Esophagus (tissue), 2 donors: Measurements from ENCODE around the gene ZBTB20. TPM values are rescaled to one million over a fixed set of nuclear protein-coding genes. Genes with fewer than 3 reads are reported as not detected.

Experiments used
- H3K27ac ChIP-seq, 2 donors: one replicate each; pipeline ENCODE4 v1.5.1; 2013; ENCODE audit warnings: low read depth in 2 of 2, mild to moderate bottlenecking in 2 of 2, inconsistent platforms in 1 of 2, low read length in 1 of 2, moderate library complexity in 1 of 2
- H3K27me3 ChIP-seq, 2 donors: one replicate each; pipeline ENCODE4 v1.6.1; 2013; ENCODE audit warnings: low read length in 2 of 2, control low read depth in 1 of 2, mild to moderate bottlenecking in 1 of 2; ENCODE audit not compliant: insufficient read depth in 2 of 2, control insufficient read depth in 1 of 2
- H3K36me3 ChIP-seq, 2 donors: one replicate each; pipeline ENCODE4 v1.6.1; 2013; ENCODE audit warnings: low read length in 1 of 2; ENCODE audit not compliant: control insufficient read depth in 2 of 2, insufficient read depth in 2 of 2
- H3K4me1 ChIP-seq, 2 donors: one replicate each; pipeline ENCODE4 v1.6.1; 2013; ENCODE audit warnings: low read length in 1 of 2; ENCODE audit not compliant: control insufficient read depth in 2 of 2, insufficient read depth in 2 of 2
- H3K4me3 ChIP-seq, 2 donors: one replicate each; pipeline ENCODE4 v1.5.1; 2013; ENCODE audit warnings: low read length in 2 of 2, mild to moderate bottlenecking in 2 of 2, low read depth in 1 of 2, moderate library complexity in 1 of 2
- H3K9me3 ChIP-seq, 2 donors: one replicate each; pipeline ENCODE4 v1.6.1; 2013; ENCODE audit warnings: mild to moderate bottlenecking in 2 of 2, low read depth in 1 of 2, low read length in 1 of 2, moderate library complexity in 1 of 2; ENCODE audit not compliant: control insufficient read depth in 2 of 2, insufficient read depth in 1 of 2
- WGBS, 2 donors: extraction: QIAGEN DNeasy Blood & Tissue Kit; methylation state at CpG; one replicate each; pipeline ENCODE4 v1.1.7; 2013; 5-methylcytosine and 5-hydroxymethylcytosine counted together
- polyA plus RNA-seq, 2 donors: library from polyadenylated mRNA; stranded (reverse); fragments of 200-250 nt; gene quantifications; one replicate each; pipeline ENCODE4 v1.2.3, GENCODE V29; 2013
- donor health status: healthy with polysubstance abuse.
- donor health status: Bipolar disorder and iron deficiency.

The ZBTB20 gene
- polyA plus RNA-seq, 2 donors = 0.16 to 1.3 TPM

DNA sequence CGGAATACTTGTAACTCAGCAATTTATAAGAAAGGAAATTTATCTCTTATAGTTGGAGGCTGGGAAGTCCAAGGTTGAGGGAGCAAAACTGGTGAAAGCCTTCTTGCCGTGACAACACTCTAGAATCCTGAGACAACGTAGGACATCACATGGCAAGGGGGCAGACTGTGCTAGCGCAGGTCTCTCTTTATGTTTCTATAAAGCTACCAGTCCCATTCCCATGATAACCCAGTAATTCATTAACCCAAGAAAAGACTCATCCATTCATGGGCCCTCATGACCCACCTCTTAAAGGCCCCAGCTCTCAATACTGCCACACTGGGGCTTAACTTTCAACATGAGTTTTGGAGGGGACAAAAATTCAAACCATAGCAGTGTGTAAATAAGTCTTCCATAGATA is 260.2 kb downstream of the ZBTB20 start:
- Histone ChIP-seq H3K9me3 (no peaks in the 10 kb centered on the region), H3K27me3 (no peaks in the 10 kb centered on the region), H3K36me3 (no peaks in the 10 kb centered on the region), H3K4me3 (no peak overlapping the region), H3K27ac (no peak overlapping the region), H3K4me1 (no peaks in the 10 kb centered on the region)
- 96% methylated on average over 4 of the region's 4 CpGs for WGBS, 2 donors

DNA sequence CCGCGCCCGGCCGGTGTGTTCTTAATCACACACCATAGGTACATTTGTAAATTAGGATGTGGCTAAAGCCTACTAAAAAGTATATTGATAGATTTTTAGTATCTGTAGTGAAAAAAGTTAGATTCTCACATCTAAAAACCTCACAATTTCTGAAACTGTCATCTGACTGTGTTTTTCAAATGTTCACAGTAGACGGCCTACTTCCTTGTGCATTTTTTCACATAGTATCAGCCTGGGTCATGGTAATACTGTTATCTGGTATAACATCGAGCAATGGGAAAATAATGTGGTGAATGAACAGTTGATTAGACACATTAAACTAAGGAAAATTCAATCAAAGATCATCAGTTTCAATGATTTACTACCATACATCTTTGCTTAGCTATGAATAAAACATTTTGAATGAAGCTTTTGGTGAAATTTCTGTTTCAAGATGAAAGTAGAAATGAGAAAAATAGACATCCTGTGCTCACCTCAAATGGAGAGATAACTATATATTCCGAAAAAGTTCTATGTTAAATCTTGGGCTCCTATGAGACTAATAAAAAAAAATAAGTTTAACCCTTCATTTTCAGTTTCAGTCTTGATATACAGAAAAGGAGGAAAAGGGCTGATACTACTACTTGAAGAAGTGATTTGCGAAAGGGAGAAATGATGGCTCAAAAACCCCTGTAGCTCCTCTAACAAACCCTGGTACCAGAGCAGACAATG is 262.7 kb downstream of the ZBTB20 start:
- WGBS, 2 donors = 91 to 93% methylated on average over 8 of the region's 8 CpGs

DNA sequence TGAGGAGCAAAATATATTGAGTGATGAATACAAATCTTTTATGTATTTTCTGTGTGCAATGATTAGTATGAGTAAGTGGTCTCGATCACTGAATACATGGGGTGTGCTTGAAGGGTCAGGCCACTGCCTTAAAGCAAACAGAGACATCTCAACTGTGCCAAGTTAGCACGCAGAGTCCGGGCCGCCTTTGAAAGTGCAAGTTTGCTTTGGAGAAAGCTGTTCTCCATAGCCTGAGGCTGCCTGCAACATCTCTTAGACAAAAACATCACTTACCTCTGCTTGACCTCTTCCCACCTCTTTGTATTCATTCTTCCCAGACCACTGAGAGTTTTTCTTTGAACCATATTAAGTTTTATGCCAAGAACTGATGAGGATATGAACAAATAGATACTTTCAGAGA is 267.0 kb downstream of the ZBTB20 start:
- H3K4me3 ChIP-seq = no peak overlapping the region
- WGBS, 2 donors = 29 to 34% methylated on average over 4 of the region's 4 CpGs
- no peaks in the 10 kb centered on the region for H3K4me1 ChIP-seq
- H3K27me3 ChIP-seq = no peaks in the 10 kb centered on the region
- H3K9me3 ChIP-seq = no peaks in the 10 kb centered on the region
- no peaks in the 10 kb centered on the region for H3K36me3 ChIP-seq
- no peak overlapping the region for H3K27ac ChIP-seq

More for the DNA sequence above, 262.7 kb downstream of the ZBTB20 start:
- H3K27me3 ChIP-seq = no peaks in the 10 kb centered on the region
- no peak overlapping the region for H3K4me3 ChIP-seq
- no peaks in the 10 kb centered on the region for H3K36me3 ChIP-seq
- H3K27ac ChIP-seq = no peak overlapping the region
- H3K4me1 ChIP-seq = no peaks in the 10 kb centered on the region
- no peaks in the 10 kb centered on the region for H3K9me3 ChIP-seq

DNA sequence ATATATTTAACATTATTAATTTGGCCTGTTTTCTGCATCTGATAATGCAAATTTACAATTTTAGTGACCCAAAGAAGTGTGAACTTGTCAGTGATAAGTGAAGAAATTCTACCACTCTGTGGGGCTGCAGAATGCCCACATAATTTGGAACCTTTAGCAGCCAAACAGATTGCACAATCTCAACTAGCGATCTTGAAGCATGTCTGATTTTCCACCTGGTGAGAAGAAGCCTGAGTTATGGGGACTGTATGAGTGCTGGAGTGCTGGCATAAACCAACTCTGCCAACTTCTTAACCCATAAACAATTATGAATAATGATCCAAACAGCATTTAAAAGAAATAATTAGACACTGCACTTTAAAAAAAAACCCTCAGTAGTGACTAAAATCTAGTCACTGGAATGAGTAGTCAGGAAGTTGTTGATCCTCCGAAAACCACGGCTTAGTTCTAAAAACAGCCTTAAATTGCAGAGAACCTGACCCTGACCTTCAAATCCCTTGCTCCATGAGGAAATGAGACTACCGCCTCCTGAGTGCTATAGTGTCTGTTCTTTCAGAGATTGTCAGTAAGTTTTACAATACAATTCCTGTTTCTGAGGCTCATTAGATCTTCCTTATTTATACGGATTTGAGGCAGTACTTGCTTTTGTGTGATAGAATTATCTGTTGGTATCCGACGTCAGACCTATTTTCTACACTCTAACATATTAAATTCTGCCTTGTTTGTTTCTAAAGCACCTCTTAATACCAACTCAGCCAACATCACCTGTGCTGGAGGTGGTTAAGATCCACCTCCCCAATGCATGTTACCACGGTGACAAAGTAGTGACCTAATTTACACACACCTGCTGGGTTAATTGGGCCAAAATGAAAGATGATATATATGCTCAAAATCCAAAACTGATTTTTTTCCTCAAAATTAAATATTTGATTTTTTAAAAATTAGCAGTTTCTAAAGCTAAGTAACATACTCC is 267.7 kb downstream of the ZBTB20 start:
- Histone ChIP-seq H3K27ac (no peak overlapping the region), H3K4me3 (no peak overlapping the region), H3K9me3 (no peaks in the 10 kb centered on the region), H3K36me3 (no peaks in the 10 kb centered on the region), H3K27me3 (no peaks in the 10 kb centered on the region), H3K4me1 (no peaks in the 10 kb centered on the region)
- WGBS, 2 donors = 53 to 55% methylated on average over 8 of the region's 8 CpGs

DNA sequence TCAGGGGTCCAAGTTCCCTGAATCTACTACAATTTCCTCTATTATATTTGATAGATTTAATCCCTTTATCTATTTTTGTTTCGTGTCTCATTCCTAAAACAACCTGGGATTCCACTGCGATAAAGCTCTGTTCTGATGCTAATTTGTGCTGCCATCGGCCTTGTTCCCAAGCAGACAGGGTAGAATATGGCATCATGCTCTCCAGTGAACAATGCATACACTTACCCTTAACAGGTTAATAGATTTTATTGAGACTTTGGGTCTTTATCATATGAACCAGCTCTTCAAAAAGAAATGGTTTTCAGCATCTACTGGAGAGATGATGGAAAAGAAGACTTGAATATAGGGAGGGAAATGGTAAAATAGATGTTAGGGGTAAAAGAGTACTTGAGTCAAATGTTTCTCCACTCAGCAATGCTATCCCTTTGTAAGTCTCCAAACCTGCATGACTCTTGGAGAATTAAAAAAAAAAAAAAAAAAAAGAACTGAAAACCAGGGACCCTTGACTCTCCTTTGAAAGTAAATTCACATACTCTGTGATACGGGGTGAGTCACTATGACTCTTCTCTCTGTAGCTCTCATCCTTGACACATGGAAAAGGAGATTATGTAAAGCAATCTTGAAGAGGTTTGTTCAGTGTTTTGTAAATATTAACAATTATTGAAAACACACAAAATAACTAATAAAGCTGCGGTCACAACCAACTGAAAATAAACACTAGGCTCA is 268.8 kb downstream of the ZBTB20 start:
- Histone ChIP-seq H3K27me3 (no peaks in the 10 kb centered on the region), H3K36me3 (no peaks in the 10 kb centered on the region), H3K4me3 (no peak overlapping the region), H3K4me1 (no peaks in the 10 kb centered on the region), H3K9me3 (no peaks in the 10 kb centered on the region), H3K27ac (no peak overlapping the region)
- 84 to 95% methylated on average over 5 of the region's 5 CpGs for WGBS, 2 donors

DNA sequence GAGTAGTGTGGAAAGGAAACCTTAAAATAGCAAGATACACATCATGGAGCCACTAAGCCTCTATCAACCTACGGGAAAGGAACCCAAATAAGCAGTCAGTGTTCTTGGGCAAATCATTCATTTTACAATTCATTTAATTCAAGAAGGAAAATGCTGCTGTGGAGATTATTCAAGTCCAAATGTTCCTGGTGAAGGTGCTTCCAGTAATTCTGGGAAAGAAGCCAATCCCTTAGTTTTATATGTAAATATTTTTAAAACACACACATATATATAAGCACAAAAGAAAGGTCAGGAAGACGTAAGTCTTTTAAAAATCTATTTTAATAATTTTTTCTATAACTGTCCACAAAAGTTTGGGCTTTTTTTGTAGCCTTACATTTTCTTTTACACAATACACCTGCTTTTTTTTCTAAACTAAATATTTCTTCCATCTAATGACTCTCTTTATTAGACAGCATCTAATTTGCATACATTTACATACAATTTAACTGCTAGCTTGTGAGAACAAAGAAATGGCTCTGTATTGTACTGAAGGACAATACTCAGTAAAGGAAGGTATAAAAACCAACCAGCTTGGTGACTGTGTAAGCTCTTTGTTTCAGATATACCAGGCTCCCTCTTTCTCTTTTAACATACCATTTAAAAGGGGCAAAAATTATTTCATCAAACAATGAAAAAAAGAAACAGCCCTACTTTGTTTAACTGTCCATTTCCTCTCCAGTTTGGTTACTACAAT is 269.5 kb downstream of the ZBTB20 start:
- no peak overlapping the region for H3K27ac ChIP-seq
- H3K27me3 ChIP-seq = no peaks in the 10 kb centered on the region
- no peak overlapping the region for H3K4me3 ChIP-seq
- WGBS, 2 donors = 71 to 72% methylated on average over 2 of the region's 2 CpGs
- no peaks in the 10 kb centered on the region for H3K4me1 ChIP-seq
- no peaks in the 10 kb centered on the region for H3K36me3 ChIP-seq
- no peaks in the 10 kb centered on the region for H3K9me3 ChIP-seq

DNA sequence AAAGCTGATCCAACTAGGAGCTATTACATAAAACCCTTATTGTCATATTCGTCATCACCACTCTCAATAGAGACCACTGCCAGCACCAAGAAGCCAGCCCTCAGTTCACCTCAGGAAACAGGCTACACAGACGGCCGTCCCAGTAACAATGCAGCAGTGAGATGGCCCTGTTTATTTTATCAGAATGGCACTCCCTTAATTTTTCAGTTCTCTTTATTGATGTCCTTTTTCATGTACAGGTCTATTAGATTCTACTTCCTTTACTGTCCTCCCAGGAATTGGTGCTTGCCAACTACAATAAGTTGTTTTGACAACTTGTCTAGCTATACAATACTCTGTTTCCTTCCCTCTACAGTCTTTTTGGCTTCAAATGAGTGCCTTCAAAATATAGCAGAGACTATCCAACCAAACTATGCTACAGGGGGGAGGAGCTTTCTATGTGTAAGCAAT is 272.5 kb downstream of the ZBTB20 start:
- 41 to 46% methylated on average over 3 of the region's 3 CpGs for WGBS, 2 donors
- H3K4me1 ChIP-seq = no peaks in the 10 kb centered on the region
- no peaks in the 10 kb centered on the region for H3K36me3 ChIP-seq
- H3K27me3 ChIP-seq = no peaks in the 10 kb centered on the region
- H3K9me3 ChIP-seq = no peaks in the 10 kb centered on the region
- H3K27ac ChIP-seq = no peak overlapping the region
- no peak overlapping the region for H3K4me3 ChIP-seq

DNA sequence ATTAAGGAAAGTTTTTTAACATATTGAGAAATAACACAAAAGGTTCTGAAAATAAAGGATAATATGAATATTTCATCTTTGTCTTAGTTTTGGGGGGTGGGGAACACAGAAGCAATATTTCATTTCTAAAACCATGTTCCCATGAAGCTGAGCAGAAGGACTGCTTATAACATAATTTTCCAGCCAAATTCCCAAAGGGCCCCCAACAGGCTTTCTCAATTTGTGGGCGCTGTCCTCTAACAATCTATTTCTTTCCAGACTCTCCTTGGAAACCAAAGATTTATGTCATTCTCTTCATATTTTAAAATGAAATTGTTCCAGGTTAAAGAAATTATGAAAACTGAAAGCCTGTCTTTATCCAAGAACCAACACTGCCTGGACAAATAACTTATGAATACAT is 273.5 kb downstream of the ZBTB20 start:
- H3K36me3 ChIP-seq = no peaks in the 10 kb centered on the region
- H3K27me3 ChIP-seq = no peaks in the 10 kb centered on the region
- H3K9me3 ChIP-seq = no peaks in the 10 kb centered on the region
- no peaks in the 10 kb centered on the region for H3K4me1 ChIP-seq
- H3K4me3 ChIP-seq = no peak overlapping the region
- WGBS, 2 donors = 86 to 89% methylated on average over 1 of the region's 1 CpG
- H3K27ac ChIP-seq = no peak overlapping the region

DNA sequence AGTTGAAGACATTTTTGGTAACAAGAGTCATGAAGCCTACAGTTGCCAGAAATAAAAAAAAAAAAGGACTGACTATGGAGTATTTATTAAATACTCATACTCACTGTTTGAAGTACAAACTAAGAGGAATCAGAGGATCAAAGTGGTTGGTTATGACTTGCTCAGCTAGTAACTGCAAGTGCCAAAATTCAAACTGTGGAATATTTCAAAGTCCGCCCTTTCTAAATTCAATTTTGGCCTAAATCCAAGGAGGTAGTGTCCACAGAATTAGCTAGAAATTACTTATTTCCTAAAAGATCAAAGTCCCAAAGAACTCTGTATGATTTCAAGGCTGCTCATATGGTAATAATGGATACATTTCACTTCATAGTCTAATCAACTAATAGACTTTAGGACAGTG is 274.5 kb downstream of the ZBTB20 start:
- Histone ChIP-seq H3K27me3 (no peaks in the 10 kb centered on the region), H3K4me3 (no peak overlapping the region), H3K36me3 (no peaks in the 10 kb centered on the region), H3K9me3 (no peaks in the 10 kb centered on the region), H3K4me1 (no peaks in the 10 kb centered on the region), H3K27ac (no peak overlapping the region)
- 33 to 40% methylated on average over 1 of the region's 1 CpG for WGBS, 2 donors
